H9 (cell line): Measurements from ENCODE around the gene NARS2. TPM values are rescaled to one million over a fixed set of nuclear protein-coding genes. Genes with fewer than 3 reads are reported as not detected.

Experiments
- DNase-seq: peaks from one replicate; pipeline ENCODE4 v3.0.0-alpha.2; 2017
- H2AFZ ChIP-seq: one replicate; pipeline ENCODE4 v1.6.1; 2013; ENCODE audit warnings: mild to moderate bottlenecking, low read length, control low read depth, moderate library complexity
- H2AK5ac ChIP-seq: 2 replicates; pipeline ENCODE4 v1.6.1; 2013; ENCODE audit warnings: low read length, control low read depth, mixed read lengths; ENCODE audit not compliant: insufficient read length
- H2BK120ac ChIP-seq: one replicate; pipeline ENCODE4 v1.6.1; 2013; ENCODE audit warnings: low read depth, mild to moderate bottlenecking, low read length, control low read depth, inconsistent platforms; ENCODE audit not compliant: poor library complexity, severe bottlenecking
- H2BK12ac ChIP-seq: 2 replicates; pipeline ENCODE4 v1.6.1; 2013; ENCODE audit warnings: low read length, control low read depth, mixed read lengths, low read depth; ENCODE audit not compliant: insufficient read length
- H2BK15ac ChIP-seq: 2 replicates; pipeline ENCODE4 v1.6.1; 2013; ENCODE audit warnings: low read depth, low read length, control low read depth
- H2BK20ac ChIP-seq: one replicate; pipeline ENCODE4 v1.6.1; 2013; ENCODE audit warnings: low read depth, mild to moderate bottlenecking, low read length, control low read depth, inconsistent platforms; ENCODE audit not compliant: poor library complexity, severe bottlenecking
- H2BK5ac ChIP-seq: 2 replicates; pipeline ENCODE4 v1.6.1; 2013; ENCODE audit warnings: low read length, control low read depth, mixed read lengths; ENCODE audit not compliant: insufficient read length
- H3K14ac ChIP-seq: 2 replicates; pipeline ENCODE4 v1.6.1; 2013; ENCODE audit warnings: low read length, control low read depth; ENCODE audit not compliant: insufficient read depth
- H3K18ac ChIP-seq: 2 replicates; pipeline ENCODE4 v1.6.1; 2013; ENCODE audit warnings: low read depth, mild to moderate bottlenecking, mixed read lengths, low read length, control low read depth; ENCODE audit not compliant: insufficient read length
- H3K23ac ChIP-seq: 2 replicates; pipeline ENCODE4 v1.6.1; 2013; ENCODE audit warnings: low read length, control low read depth, mixed read lengths, low read depth; ENCODE audit not compliant: insufficient read length
- H3K23me2 ChIP-seq: 2 replicates; pipeline ENCODE4 v1.6.1; 2013; ENCODE audit warnings: low read depth, mild to moderate bottlenecking, mixed read lengths, low read length, control low read depth; ENCODE audit not compliant: insufficient read length, poor library complexity, severe bottlenecking
- H3K27ac ChIP-seq: 2 replicates; pipeline ENCODE4 v1.5.1; 2013; ENCODE audit warnings: low read length, control low read depth, mixed read lengths, low read depth; ENCODE audit not compliant: insufficient read length
- H3K27me3 ChIP-seq: 2 replicates; pipeline ENCODE4 v1.6.1; 2013; ENCODE audit warnings: low read length, control low read depth, inconsistent platforms; ENCODE audit not compliant: insufficient read depth
- H3K4ac ChIP-seq: 2 replicates; pipeline ENCODE4 v1.6.1; 2013; ENCODE audit warnings: low read depth, mild to moderate bottlenecking, control low read depth, inconsistent platforms, low read length, moderate library complexity
- H3K4me1 ChIP-seq: 2 replicates; pipeline ENCODE4 v1.6.1; 2013; ENCODE audit warnings: low read length, control low read depth, inconsistent platforms; ENCODE audit not compliant: insufficient read depth
- H3K4me2 ChIP-seq: 2 replicates; pipeline ENCODE4 v1.6.1; 2013; ENCODE audit warnings: low read length, control low read depth, mixed read lengths; ENCODE audit not compliant: insufficient read length, insufficient read depth
- H3K56ac ChIP-seq: 2 replicates; pipeline ENCODE4 v1.6.1; 2013; ENCODE audit warnings: low read depth, mild to moderate bottlenecking, mixed read lengths, low read length, control low read depth; ENCODE audit not compliant: insufficient read length
- H3K79me1 ChIP-seq: 2 replicates; pipeline ENCODE4 v1.6.1; 2013; ENCODE audit warnings: low read depth, mild to moderate bottlenecking, moderate library complexity, low read length, control low read depth, inconsistent platforms; ENCODE audit not compliant: insufficient read depth, poor library complexity, severe bottlenecking
- H3K79me2 ChIP-seq: 2 replicates; pipeline ENCODE4 v1.6.1; 2013; ENCODE audit warnings: low read length, control low read depth, inconsistent platforms; ENCODE audit not compliant: insufficient read depth
- H3K9ac ChIP-seq: 2 replicates; pipeline ENCODE4 v1.6.1; 2013; ENCODE audit warnings: low read length, control low read depth, mixed read lengths; ENCODE audit not compliant: insufficient read length; ENCODE audit errors: extremely low read depth
- H3K9me3 ChIP-seq: one replicate; pipeline ENCODE4 v1.6.1; 2013; ENCODE audit warnings: low read depth, low read length, inconsistent platforms; ENCODE audit not compliant: control insufficient read depth
- H3T11ph ChIP-seq: one replicate; pipeline ENCODE4 v1.6.1; 2013; ENCODE audit warnings: mild to moderate bottlenecking, low read length, control low read depth, inconsistent platforms
- H4K20me1 ChIP-seq: one replicate; pipeline ENCODE4 v1.6.1; 2013; ENCODE audit not compliant: control insufficient read depth, insufficient read length, insufficient read depth
- H4K5ac ChIP-seq: 2 replicates; pipeline ENCODE4 v1.6.1; 2013; ENCODE audit warnings: low read depth, mild to moderate bottlenecking, mixed read lengths, low read length, control low read depth; ENCODE audit not compliant: insufficient read length
- H4K8ac ChIP-seq: replicated peaks from 2 replicates; pipeline ENCODE4 v1.6.1; 2013; ENCODE audit warnings: low read length, control low read depth, mixed read lengths, low read depth; ENCODE audit not compliant: insufficient read length
- H4K91ac ChIP-seq: 2 replicates; pipeline ENCODE4 v1.6.1; 2013; ENCODE audit warnings: low read depth, mild to moderate bottlenecking, moderate library complexity, mixed read lengths, low read length, control low read depth; ENCODE audit not compliant: insufficient read length
- H3K27ac Mint-ChIP-seq, 3 experiments: 2 replicates in 2 of 3; 3 replicates in 1 of 3; pipeline ENCODE4 v1.8.0; 2020 to 2021; ENCODE audit warnings: mixed read lengths in 3 of 3, mild to moderate bottlenecking in 1 of 3, moderate library complexity in 1 of 3
- H3K27me3 Mint-ChIP-seq: 2 replicates; pipeline ENCODE4 v1.8.0; 2021; ENCODE audit warnings: low read depth, mild to moderate bottlenecking, moderate library complexity, mixed read lengths
- H3K36me3 Mint-ChIP-seq, 3 experiments: 2 replicates in 2 of 3; 3 replicates in 1 of 3; pipeline ENCODE4 v1.8.0; 2020 to 2021; ENCODE audit warnings: low read depth in 3 of 3, mixed read lengths in 3 of 3; ENCODE audit not compliant: insufficient read depth in 1 of 3
- H3K4me1 Mint-ChIP-seq, 2 experiments: 2 replicates each; pipeline ENCODE4 v1.8.0; 2020; ENCODE audit warnings: mixed read lengths in 2 of 2
- H3K4me3 Mint-ChIP-seq, 2 experiments: 2 replicates in 1 of 2; 3 replicates in 1 of 2; pipeline ENCODE4 v1.8.0; 2020 to 2021; ENCODE audit warnings: mild to moderate bottlenecking in 2 of 2, mixed read lengths in 2 of 2, moderate library complexity in 1 of 2
- H3K9me3 Mint-ChIP-seq, 2 experiments: 2 replicates in 1 of 2; 3 replicates in 1 of 2; pipeline ENCODE4 v1.8.0; 2020; ENCODE audit warnings: mild to moderate bottlenecking in 2 of 2, mixed read lengths in 2 of 2, moderate library complexity in 1 of 2
- CTCF ChIP-seq: fragments of 200-600 bp; sonication (generic); conservative IDR thresholded peaks from 3 replicates; pipeline ENCODE4 v1.8.0; 2021; ENCODE audit warnings: antibody characterized with exemption, mild to moderate bottlenecking
- WGBS: extraction: QIAGEN DNeasy Blood & Tissue Kit; methylation state at CpG from one replicate; pipeline ENCODE4 v1.1.7; 2013; ENCODE audit warnings: missing lambda C conversion rate, low lambda C conversion rate, mixed read lengths; ENCODE audit not compliant: insufficient read length; ENCODE audit errors: extremely low coverage; 5-methylcytosine and 5-hydroxymethylcytosine counted together
- total RNA-seq: library from RNA; stranded (reverse); gene quantifications from 2 replicates; pipeline ENCODE4 v1.2.1, GENCODE V29; 2021

NARS2 gene
- total RNA-seq, 1 experiment from 2014 or later, result 29.7 TPM

GRCh38 chr11:78573271-78573670 is 1.4 kb downstream of the NARS2 start:
- H3K4me1 ChIP-seq, result peaks cover 2% of the 10 kb centered on the region
- no peak overlapping the region for H4K91ac ChIP-seq
- H2BK15ac ChIP-seq, result no peak overlapping the region
- no peak overlapping the region for H2AK5ac ChIP-seq
- no peaks in the 10 kb centered on the region for H4K20me1 ChIP-seq
- no peak overlapping the region for H4K5ac ChIP-seq
- no peak overlapping the region for H2BK120ac ChIP-seq
- H3K9me3 ChIP-seq, result no peaks in the 10 kb centered on the region
- Mint-ChIP-seq H3K9me3 (no peaks in the 10 kb centered on the region), H3K4me1 (peaks cover 17 to 43% of the 10 kb centered on the region in 2 experiments), H3K36me3 (peaks cover 8 to 33% (median 28%) of the 10 kb centered on the region in 3 experiments; a peak in 5 of 7 replicates), H3K4me3 (peak overlapping the region; percentile 94 to 97), H3K27ac (no peak overlapping the region), H3K27me3 (no peaks in the 10 kb centered on the region)
- H3K9ac ChIP-seq, result no peak overlapping the region
- no peak overlapping the region for H3K23ac ChIP-seq
- H3K4me2 ChIP-seq, result peak overlapping the region; percentile 92
- H3K27ac ChIP-seq, result no peak overlapping the region
- no peak overlapping the region for H3K18ac ChIP-seq
- no peak overlapping the region for H3K14ac ChIP-seq
- H2BK12ac ChIP-seq, result no peak overlapping the region
- H2BK5ac ChIP-seq, result no peak overlapping the region
- no peaks in the 10 kb centered on the region for H3K79me1 ChIP-seq
- H3K79me2 ChIP-seq, result peaks cover 9% of the 10 kb centered on the region
- no peak overlapping the region for H4K8ac ChIP-seq
- no peak overlapping the region for H3K4ac ChIP-seq
- H2BK20ac ChIP-seq, result no peak overlapping the region
- no peak overlapping the region for H3K56ac ChIP-seq
- WGBS, result no CpG with 5 or more reads among the region's 3 CpGs
- DNase-seq, result no peak
- H3T11ph ChIP-seq, result no peak overlapping the region
- H2AFZ ChIP-seq, result no peak overlapping the region
- peaks cover 5% of the 10 kb centered on the region for H3K23me2 ChIP-seq
- H3K27me3 ChIP-seq, result no peaks in the 10 kb centered on the region
- no peak for TF ChIP-seq CTCF
